ENCODE measurements around the gene COG5. TPM values are rescaled to one million over a fixed set of nuclear protein-coding genes. Genes with fewer than 3 reads are reported as not detected.
"Not testable (repeated sequence)": the region's sequence is repeated elsewhere in the genome, so short reads cannot be mapped to it uniquely, and the experiment has no call there.

The COG5 gene
- polyA plus RNA-seq, 4 donors = 27.7 to 43.1 (median 37.7) TPM

DNA sequence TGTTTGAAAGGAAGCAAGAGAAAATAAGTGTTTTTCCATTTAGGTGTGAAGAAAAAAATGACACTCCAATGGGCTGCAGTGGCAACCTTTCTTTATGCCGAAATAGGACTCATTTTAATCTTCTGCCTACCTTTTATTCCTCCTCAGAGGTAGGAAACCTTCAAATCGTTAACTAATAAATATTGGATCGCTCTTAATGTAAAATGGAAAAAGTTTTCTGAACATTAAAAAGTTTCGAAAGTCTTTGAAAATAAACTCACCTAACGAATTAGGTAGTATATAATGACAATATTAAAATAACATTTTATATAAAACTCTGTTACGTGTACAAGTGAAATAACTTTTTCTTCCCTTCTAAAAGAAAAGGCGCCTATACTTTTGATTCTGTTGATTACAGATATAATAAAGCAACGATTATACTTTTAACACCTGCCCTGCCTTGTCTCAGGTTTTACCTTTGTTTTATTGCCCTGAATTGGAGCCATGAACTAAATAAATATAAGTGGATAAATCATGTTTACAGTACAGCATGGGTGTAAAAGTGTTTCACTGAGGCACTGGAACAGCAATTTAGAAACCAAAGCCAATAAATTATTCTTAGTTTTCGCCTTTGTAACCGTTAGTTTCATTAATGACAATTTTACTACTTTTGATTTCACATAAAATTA lies 17.1 kb upstream of the COG5 start:
- no peak for DNase-seq (ENCODE audit: low read depth in 4 of 4, low spot score in 3 of 4)

DNA sequence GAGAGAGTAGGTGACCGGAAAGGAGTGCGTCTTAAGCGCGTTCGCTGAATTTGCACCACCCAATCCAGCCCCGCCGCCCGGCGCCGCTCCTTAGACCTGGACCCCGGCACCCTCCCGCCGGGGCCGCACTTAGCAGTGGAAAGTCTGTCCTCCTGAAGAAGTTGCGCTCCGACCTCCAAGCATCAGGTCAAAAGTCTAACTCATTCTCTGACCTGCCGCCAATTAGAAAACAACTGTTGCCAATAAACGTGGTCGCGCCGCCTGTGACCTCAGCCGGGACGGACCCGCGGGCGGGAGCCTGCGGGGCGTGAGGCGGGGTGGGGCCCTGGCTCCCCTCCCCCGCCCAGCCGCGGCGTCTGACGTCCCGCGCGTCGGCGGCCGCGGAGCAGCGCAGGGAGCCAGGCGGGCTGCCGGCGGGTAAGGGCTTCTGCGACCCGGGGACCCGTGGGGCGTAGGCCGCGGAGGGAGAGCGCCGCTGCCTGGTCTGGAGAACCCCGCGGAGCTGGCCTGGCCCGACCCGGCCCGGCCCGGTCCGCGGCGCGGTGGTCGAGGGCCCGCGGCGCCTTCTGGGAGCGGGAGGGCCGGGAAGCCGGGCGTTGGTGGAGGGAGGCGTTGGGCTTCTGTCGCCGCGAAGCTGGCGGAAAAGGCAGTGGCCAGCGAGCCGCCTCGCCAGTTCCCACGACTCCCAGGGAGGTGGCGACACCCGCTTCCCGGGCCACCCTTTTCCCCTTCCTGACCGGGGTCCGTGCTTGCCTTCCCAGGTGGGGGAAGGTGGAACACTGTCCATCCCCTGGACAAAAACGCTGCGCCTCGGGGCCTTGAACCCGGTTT lies 16.4 kb upstream of the COG5 start, which contains the start of gene BCAP29:
Gene BCAP29, plus strand, starts transcription at position 362 of the 831 bp plus-strand sequence. CDS start 527 bp downstream, outside the sequence.
- peak in 3 of 4 donors; percentile 45 to 56 (median 47) for DNase-seq (ENCODE audit: low read depth in 4 of 4, low spot score in 3 of 4)

DNA sequence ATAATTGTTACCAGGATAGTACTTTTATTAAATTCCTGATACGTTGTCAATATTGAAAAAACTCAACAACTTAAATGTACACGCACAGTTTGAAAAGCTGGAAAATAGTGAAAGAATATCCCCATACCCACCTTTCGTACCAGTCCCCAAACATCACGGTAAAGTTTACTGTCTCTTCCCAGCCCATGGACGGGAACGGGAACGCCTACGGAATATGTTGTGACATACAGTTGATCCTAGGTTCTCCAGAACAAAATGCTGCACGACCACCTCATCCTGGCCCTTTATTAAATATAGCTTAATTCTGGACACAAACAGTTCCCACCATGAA lies 15.8 kb upstream of the COG5 start:
- no peak for DNase-seq (ENCODE audit: low read depth in 4 of 4, low spot score in 3 of 4)

DNA sequence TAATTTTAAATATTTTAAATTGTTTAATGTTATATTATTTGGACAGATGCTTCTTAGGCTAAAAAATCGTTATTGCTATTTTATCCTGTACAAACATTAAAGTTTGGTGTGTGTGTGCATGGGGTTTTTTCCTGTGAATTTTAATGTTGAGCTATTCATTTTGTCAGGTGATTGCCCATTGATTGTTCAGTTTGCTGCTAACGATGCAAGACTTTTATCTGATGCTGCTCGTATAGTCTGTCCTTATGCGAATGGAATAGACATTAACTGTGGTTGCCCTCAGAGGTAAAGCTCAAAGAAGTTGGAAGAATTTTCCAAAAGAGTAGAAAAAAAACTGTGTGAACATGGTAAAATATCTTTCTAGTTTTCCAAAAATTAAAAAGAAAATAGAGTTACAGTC lies 9.8 kb upstream of the COG5 start:
- no peak for DNase-seq (ENCODE audit: low read depth in 4 of 4, low spot score in 3 of 4)

DNA sequence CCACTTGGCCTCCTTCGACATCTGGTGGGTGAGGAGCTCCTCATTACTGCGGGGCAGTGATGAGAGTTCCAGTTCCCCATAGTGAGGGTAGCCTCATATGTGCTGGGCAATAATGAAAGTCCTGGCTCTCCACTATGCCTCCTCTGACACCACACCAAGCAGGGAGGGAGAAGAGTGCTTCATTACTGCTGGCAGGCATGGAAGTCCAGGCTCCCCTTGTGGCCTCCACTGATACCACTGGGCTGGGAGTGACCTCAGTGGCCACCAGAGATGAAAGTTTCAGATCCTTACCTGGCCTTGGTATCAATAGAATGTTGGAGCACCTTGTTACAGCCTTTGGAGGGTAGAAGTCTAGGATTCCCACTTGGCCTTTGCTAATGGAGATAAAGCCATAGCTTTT lies 6.6 kb upstream of the COG5 start:
- DNase-seq (ENCODE audit: low read depth in 4 of 4, low spot score in 3 of 4) = no peak

DNA sequence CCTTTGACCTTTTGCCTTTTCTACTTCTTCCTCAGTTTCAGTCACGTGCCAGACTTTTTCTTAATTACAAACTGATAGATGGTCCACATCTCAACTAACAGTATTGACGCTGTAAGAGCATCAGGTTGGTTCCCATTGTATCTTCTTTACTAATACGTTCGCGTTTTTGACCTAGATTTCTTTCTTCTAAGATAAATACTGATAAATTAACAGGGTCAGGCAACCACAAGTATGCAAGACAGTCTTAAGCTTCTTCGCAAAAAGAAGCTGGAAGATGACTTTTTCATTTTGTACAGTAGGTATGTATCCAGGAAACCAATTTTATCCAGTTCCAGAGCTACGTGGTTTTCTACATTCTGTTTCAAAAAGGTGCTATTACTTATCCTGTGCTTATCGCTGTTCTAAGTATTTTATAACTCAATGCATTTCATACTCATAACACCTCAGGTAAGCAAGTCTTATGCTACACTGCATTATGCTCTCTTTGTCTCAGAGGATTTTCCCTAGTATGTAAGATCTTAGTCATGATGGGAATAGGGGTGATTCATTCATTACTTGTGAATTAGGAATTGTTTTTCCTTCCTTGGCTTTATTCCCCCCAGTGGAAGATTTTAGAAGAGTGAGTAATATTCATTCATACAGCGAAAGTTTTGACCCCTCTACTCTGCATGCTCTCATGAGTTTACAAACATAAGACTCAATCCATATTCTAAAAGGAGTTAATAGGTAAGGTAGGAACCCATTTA lies 1.0 kb upstream of the COG5 start:
- DNase-seq (ENCODE audit: low read depth in 4 of 4, low spot score in 3 of 4) = no peak

DNA sequence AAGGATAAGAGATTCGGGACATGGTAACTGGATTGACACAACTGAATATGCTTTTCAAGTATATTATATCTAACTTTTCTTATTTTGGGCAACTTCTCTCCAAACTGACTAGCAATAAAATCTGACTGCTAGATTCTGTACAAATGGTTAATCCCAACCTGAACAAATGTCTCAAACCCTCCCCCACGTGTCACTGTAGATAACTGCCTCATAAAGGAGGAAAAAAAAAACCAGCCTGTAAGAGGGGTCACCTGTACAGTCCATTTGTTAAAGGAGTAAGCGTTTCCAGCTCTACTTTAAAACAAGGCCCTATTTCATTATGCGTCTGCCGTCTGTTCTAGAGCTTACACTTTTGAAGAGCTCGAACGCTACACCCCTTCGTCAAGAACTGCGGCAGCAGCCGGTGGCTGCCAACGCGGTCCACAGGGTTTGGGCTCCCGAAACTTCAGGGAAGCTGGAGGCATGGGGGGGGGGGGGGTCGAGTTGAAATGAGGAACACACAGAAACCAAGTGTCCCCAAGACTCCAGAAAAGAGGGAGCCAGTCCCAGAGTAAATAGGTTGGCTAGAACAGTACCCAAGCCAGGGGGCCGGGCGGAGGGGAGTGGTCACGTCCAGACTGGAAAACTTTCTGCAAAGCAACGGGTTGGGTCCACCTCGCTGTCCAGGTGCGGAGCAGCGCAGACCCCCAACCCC lies 492 bp downstream of the COG5 start:
- peak in 1 of 4 donors; percentile 50 for DNase-seq (ENCODE audit: low read depth in 4 of 4, low spot score in 3 of 4)

DNA sequence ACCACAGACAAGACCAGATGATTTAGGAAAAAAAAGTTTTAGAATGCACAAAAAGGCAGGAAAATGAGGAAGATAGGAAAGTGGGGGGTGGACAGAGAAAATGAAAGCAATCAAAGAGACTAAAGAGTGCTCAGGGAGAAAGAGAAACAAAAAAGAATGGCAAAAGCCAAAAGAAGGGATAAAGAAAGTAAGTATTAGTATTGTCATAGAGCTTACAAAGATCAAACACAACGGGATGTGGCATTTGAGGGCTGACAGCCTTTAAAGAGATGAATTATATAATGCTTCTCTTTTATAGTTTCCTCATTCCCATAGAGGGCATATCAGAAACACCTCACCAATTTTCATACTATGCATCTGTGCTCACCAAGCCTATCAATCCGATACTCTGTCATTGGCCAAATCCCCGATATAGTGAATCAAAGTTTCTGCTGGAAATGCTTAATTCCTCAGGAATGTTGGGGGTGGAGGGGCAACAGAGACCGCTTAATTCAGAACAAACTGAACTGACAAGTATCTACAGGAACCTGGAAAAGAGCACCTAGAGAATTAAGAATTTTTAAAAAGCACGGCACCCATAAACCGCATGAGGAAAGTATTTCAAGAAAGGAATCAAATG lies 2.7 kb downstream of the COG5 start:
- DNase-seq (ENCODE audit: low read depth in 4 of 4, low spot score in 3 of 4) = no peak

DNA sequence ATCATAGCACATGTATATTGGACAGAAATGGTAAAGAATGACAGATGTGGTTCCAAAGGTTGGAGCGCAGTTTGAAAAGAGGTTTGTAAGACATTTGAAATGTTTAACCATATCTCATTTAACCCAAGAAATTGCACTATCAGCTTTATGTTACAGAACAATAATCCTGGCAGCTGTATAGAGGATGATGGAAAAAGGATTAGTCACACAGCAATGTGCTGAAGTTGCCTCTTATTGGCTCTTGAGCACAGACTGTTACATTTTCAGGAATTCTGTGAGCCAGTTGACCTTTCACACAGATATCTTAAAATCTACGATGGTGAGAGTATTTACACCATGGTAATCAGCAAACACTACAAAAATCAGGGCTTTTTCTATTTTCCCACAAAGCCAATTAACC lies 3.9 kb downstream of the COG5 start:
- no peak for DNase-seq (ENCODE audit: low read depth in 4 of 4, low spot score in 3 of 4)

DNA sequence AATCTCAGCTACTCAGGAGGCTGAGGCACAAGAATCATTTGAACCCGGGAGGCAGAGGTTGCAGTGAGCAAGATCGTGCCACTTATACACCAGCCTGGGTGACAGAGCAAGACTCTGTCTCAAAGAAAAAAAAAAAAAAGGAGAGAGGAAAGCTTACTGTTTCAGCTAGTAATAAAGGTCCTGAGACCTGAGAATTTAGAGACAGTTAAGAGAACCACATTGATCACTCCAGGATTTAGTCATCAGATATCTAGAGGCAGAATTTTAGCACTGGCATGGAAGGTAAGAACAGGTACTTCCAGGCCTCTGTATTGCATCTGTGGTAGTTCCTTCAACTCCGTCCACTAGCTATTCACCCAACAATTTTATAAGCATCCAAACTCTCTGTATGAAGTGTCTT lies 7.8 kb downstream of the COG5 start:
- DNase-seq (ENCODE audit: low read depth in 4 of 4, low spot score in 3 of 4) = no peak

DNA sequence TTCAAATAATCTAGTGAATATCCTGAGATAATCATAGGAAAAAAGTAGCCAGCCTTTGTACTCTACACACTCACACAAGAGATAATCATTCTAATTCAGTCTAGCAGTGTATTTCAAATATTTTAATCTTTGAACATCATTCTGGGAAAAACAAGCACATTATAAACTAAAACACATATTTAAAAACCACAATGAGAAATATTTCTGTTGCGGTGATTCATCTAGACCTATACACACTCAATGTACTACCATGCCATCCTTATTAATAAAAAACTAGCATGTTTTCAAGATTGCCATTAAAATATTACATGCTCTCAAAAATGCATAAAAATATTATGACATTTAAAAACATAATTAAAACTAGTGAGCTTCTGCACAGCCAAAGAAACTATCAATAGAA lies 11.8 kb downstream of the COG5 start:
- DNase-seq (ENCODE audit: low read depth in 4 of 4, low spot score in 3 of 4) = no peak

DNA sequence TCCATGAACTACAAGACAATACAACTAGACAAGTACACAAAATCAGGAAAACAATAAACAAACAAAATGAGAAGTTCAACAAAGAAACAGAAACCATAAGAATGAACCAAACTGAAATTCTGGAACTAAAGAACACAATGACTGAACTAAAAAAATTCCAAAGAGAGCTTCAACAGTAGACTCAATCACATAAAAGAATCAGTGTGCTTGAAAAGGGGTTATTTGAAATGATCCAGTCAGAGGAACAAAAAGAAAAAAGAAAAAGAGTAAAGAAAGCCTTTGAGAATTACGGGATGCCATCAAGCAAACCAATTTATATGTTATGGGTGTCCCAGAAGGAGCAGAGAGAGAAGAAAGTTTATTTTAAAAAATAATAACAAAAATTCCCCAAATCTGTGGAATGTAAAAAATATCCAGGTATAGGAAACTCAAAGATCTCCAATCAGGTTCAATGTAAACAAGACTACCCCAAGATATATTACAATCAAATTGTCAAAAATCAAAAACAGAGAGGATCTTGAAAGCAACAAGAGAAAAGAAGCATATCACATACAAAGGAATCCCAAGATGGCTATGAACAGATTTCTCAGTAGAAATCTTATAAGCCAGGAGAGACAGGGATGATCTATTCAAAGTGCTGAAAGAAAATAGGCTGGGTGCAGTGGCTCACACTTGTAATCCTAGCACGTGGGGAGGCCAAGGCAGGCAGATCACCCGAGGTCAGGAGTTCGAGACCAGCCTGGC lies 18.7 kb downstream of the COG5 start:
- no peak for DNase-seq (ENCODE audit: low read depth in 4 of 4, low spot score in 3 of 4)

DNA sequence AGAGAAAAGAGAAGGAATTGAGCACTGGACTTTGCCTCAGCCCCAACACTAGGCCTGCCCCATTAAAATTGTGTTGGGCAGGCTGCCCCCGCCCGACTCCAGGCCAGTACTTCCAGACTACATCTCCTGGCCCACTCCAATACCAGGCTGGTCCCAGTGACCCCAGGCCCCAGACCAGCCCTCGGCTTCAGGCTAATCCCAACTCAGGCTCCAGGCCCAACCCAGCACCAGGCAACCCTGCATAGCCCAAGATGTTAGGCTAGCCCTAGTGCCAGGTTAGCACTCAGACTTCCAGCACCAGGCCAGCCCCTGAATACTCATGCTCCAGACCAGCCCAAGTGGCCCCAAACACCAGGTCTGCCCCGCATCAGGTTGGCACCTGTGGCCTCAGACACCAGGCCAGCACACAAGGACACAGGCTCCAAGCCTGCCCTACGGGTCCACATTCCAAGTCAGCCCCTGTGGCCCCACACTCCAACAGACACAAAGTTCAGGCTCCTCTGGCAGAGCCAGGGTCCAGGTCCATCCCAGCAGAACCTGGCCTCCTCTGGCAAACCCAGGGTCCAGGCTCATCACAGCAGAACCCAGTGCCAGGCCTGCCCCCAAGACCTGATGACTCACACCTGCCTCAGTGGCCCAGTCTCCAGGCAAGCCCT lies 20.3 kb downstream of the COG5 start:
- DNase-seq (ENCODE audit: low read depth in 4 of 4, low spot score in 3 of 4) = no peak

DNA sequence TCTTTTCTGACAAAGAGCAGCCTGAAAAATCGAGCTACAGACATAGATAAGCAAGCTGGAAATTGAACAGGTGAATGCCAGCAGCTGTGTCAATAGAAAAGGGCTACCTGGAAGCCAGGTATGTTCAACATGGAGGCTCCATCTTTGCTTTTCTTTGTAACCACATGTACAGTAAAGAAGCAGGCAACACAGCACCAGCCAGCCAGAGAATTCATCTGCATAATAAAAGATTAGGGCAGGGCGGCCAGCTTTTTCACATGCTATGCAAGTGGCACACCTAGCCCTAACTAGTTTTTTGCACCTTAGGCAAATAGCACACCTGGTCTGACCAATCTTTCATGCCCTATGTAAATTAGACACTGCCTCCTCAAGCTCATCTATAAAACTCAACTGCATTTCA lies 25.7 kb downstream of the COG5 start:
- DNase-seq (ENCODE audit: low read depth in 4 of 4, low spot score in 3 of 4) = no peak

DNA sequence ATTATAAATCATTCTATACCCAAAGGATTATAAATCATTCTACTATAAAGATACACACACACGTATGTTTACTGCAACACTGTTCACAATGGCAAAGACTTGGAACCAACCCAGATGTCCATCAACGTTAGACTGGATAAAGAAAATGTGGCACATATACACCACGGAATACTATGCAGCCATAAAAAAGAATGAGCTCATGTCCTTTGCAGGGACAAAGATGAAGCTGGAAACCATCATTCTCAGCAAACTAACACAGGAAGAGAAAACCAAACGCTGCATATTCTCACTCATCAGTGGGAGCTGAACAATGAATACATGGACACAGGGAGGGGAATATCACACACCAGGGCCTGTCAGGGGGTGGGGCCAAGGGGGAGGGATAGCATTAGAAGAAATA lies 26.5 kb downstream of the COG5 start:
- not testable (repeated sequence) for DNase-seq (ENCODE audit: low read depth in 4 of 4, low spot score in 3 of 4)

DNA sequence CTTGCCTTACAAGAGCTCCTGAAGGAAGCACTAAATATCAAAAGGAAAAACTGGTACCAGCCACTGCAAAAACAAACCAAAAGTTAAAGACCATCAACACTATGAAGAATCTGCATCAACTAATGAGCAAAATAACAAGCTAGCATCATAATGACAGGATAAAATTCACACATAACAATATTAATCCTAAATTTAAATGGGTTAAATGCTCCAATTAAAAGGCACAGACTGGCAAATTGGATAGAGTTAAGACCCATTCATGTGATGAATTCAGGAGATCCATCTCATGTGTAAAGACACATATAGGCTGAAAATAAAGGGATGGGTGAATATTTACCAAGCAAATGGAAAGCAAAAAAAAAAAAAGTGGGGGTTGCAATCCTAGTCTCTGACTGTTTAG lies 29.6 kb downstream of the COG5 start:
- no peak for DNase-seq (ENCODE audit: low read depth in 4 of 4, low spot score in 3 of 4)

DNA sequence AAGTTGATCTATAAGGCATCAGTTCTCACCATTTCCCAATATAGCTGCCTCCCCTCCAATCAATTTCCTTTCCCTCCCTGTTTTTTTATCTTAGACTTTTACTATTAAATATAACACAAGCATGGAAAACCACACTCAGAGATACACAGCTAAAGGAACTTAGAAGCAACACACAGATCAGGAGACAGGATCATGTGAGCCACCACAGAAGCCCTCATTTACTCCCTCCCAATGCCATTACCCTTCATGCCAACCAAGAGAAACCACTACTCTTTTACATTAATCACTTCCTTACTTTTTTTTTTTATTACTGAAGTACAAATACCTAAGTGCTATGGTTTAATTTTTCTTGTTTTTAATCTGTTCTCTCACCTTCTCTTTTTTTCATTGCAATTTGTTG lies 33.0 kb downstream of the COG5 start:
- DNase-seq (ENCODE audit: low read depth in 4 of 4, low spot score in 3 of 4) = no peak

DNA sequence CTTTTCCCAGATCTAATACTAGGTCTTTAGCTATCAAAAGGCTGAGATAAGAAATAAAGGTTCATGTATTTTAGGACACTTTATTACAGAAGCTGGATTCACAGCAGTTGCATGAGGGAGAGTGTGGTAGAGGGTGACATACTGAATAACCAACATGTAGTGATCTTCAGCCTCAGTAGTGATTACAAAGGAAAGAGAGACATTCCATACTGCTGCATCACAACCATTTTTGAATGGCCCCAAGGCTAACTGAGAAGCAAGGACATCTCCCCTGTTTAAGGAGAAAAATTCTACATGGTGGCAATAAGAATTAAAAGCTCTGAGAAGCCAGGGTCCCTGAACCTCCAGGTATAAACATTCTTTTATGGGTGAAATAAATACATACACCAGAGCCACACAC lies 35.3 kb downstream of the COG5 start:
- DNase-seq (ENCODE audit: low read depth in 4 of 4, low spot score in 3 of 4) = no peak

DNA sequence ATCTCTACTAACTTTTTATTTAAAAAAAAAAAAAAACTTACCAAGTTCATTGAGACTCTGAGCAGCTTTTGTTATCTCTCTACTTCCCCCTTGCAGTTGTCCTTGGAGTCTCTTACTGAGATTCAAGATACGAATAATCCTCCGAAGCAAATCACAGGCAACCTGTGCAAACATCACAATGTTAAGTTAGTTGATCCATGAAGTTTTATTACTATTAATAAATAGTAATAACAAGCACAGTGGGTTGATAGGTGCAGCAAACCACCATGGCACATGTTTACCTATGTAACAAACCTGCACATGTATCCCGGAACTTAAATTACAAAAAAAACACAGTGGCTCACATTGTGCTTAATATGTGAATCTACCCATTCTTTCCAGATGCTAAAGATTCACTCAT lies 36.5 kb downstream of the COG5 start:
- no peak for DNase-seq (ENCODE audit: low read depth in 4 of 4, low spot score in 3 of 4)
